C4-2B (cell line): ENCODE results near the gene ORM2.
"Not testable (repeated sequence)": the region's sequence is repeated elsewhere in the genome, so short reads cannot be mapped to it uniquely, and the experiment has no call there.

ENCODE experiments used
- H3K27ac ChIP-seq: fragments of 450-650 bp; 2 replicates; pipeline ENCODE4 v1.5.1; 2017
- ZFX ChIP-seq: fragments of 450-650 bp; IDR thresholded peaks from 2 replicates; pipeline ENCODE4 v1.6.1; 2017
- TF ChIP-seq, protein P1 (sequence below): fragments of 450-650 bp; conservative IDR thresholded peaks from 2 replicates; pipeline ENCODE4 v1.5.1; 2017; ENCODE audit warnings: mild to moderate bottlenecking

Gene ORM2

DNA sequence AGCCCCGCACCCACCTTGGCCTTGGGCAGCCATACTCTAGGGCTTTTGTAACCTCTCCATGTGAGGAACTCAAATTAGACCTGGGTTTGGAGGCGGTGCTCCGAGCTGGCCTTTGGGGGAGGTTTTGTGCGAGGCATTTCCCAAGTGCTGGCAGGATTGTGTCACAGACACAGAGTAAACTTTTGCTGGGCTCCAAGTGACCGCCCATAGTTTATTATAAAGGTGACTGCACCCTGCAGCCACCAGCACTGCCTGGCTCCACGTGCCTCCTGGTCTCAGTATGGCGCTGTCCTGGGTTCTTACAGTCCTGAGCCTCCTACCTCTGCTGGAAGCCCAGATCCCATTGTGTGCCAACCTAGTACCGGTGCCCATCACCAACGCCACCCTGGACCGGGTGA lies at the start of gene ORM2:
Gene ORM2 (plus strand): TSS at position 245 of the 398 bp plus-strand sequence. CDS start 36 bp downstream, at position 281.
- not testable (repeated sequence) for H3K27ac ChIP-seq

- TF ChIP-seq, protein P1, sequence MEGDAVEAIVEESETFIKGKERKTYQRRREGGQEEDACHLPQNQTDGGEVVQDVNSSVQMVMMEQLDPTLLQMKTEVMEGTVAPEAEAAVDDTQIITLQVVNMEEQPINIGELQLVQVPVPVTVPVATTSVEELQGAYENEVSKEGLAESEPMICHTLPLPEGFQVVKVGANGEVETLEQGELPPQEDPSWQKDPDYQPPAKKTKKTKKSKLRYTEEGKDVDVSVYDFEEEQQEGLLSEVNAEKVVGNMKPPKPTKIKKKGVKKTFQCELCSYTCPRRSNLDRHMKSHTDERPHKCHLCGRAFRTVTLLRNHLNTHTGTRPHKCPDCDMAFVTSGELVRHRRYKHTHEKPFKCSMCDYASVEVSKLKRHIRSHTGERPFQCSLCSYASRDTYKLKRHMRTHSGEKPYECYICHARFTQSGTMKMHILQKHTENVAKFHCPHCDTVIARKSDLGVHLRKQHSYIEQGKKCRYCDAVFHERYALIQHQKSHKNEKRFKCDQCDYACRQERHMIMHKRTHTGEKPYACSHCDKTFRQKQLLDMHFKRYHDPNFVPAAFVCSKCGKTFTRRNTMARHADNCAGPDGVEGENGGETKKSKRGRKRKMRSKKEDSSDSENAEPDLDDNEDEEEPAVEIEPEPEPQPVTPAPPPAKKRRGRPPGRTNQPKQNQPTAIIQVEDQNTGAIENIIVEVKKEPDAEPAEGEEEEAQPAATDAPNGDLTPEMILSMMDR, result no peak
- no peak for TF ChIP-seq ZFX
- no peak overlapping the region for H3K27ac ChIP-seq
These were observed 48.8 kb upstream of the ORM2 start for GRCh38 chr9:114280636-114281472.

GRCh38 chr9:114281473-114282103 lies 48.1 kb upstream of the ORM2 start:
- TF ChIP-seq ZFX, result no peak
- TF ChIP-seq, protein P1, result no peak
- no peak overlapping the region for H3K27ac ChIP-seq

DNA sequence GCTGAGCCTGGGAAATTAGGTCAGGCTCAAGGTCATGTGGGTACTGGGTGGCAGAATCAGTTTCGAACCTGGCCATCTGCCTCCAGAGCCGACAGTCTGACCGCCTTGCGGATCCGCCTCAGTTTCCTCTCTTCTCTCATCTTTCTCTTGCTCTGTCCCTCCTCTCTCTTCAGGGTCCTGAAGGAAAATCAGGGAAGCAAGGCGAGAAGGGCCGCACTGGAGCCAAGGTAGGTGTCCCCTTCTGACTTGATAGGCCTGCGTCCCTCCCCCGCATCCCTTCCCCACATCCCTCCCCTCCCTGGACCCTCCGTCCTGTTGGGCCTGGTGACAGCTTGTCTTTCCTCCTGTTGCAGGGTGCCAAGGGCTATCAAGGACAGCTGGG lies 47.6 kb upstream of the ORM2 start:
- no peak overlapping the region for H3K27ac ChIP-seq
- no peak for TF ChIP-seq ZFX
- TF ChIP-seq, protein P1, result no peak

DNA sequence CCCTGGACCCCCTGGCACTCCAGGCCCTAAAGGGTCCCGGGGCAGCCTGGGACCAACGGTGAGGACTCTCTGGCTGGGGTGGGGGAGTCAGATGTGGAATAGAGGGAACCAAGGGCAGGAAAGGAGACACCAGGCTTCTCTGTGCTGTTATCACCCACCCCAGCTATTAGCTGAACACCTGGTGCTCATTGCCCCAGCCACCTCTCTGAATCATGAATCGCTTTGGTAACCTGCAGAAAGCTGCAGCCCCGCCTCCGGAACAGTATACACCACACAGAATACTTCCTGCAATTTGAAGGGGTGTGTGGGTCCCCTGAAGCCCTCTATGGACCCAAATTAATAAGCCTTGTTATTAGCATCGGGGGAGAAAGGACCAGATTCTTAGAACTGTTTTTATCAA lies 47.2 kb upstream of the ORM2 start:
- no peak overlapping the region for H3K27ac ChIP-seq
- TF ChIP-seq, protein P1, result no peak
- no peak for TF ChIP-seq ZFX

GRCh38 chr9:114282926-114283325 lies 46.7 kb upstream of the ORM2 start:
- no peak overlapping the region for H3K27ac ChIP-seq
- TF ChIP-seq, protein P1, result no peak
- TF ChIP-seq ZFX, result no peak

- no peak for TF ChIP-seq ZFX
- TF ChIP-seq, protein P1, result no peak
- H3K27ac ChIP-seq, result no peak overlapping the region
These were observed 46.0 kb upstream of the ORM2 start for GRCh38 chr9:114283551-114284111.
